ENCODE results near the gene ZMYND10.
"Not testable (repeated sequence)": the region's sequence is repeated elsewhere in the genome, so short reads cannot be mapped to it uniquely, and the experiment has no call there.

ZMYND10 gene

DNA sequence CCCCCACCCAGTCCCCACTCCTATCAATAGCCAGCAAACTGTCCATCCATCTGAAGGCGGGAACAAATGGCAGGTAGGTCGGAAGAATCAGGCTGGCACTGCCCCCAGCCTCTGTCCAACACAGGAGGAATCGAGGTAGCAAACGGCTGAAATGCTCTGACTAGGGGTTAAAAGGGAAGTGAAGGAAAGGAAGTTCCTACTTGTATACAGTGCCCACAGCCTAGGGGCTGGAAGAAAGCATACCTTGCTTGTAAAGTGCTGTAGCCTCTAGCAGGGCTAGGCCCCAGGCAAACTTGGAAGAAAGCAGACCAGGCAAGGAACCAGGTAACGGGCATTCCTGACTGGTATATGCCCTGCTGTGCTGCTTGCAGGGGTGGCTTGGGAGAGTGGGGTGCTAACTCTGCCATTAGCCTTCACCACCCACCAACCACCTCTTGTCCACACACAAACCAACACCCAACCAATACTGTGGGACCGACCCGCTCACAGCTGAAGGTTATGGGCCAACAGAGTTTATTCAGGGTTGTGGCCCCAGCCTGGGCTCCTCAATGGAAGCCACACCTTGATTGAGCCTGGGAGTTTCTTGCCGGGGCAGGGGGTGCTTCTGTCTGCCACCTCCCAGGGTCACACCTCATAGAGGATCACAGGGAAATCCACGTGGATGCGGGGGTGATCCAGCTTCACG is 19.9 kb downstream of the ZMYND10 start:
- DNase-seq (ENCODE audit: low spot score): no peak

DNA sequence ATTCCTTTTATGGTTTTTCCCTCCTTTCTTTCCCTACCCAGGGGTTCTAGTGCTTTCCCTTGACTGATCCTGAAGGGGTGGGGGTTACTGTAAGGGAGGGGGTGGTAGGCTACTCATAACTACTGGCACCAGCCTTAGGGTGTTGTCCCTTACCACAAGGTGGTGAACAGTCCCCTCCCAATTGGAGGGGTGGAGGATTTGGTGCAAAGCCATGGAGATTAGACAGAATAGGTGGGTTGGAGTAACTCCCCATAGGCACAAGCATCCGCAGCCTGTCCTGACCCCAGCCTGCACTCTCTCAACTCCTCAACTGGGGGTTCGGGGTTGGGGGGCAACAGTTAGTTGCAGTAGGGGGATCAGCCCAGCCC is 20.4 kb downstream of the ZMYND10 start:
- no peak for DNase-seq (ENCODE audit: low spot score)

DNA sequence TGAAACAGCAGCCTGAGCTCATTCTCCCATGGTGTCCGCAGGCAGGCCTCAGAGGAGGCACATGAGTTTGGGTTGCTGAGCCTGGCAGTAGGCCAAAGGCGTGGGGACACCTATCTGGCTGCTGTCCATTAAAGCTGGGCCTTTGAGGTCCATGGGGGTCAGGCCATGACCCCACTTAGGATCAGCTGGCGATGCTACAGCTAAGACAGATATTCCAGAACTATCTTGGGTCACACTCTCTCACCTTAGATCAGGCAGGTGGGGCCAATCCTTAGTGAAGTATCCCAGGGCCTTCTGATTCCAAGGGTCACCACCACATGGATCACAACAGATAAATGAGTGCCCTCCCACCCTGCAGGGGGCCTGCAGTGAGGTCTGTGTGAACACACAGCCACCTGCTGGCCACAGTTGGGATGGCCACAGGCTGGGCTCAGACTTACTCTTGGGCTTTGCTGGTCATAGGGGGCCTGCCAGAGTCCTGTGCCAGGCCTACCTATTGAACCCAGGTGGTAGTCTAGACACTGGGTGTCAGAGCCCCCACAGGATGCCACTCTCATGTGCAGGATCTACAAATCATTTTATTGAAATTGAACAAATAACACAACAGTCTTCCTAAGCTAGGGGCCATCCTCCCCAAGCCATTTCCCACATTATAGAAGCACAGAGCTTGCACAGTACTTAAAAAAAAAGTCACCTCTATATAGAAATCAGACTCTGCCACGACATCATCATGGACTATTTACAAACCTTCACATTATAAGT is 21.0 kb downstream of the ZMYND10 start:
- peak; percentile 88 for DNase-seq (ENCODE audit: low spot score)

DNA sequence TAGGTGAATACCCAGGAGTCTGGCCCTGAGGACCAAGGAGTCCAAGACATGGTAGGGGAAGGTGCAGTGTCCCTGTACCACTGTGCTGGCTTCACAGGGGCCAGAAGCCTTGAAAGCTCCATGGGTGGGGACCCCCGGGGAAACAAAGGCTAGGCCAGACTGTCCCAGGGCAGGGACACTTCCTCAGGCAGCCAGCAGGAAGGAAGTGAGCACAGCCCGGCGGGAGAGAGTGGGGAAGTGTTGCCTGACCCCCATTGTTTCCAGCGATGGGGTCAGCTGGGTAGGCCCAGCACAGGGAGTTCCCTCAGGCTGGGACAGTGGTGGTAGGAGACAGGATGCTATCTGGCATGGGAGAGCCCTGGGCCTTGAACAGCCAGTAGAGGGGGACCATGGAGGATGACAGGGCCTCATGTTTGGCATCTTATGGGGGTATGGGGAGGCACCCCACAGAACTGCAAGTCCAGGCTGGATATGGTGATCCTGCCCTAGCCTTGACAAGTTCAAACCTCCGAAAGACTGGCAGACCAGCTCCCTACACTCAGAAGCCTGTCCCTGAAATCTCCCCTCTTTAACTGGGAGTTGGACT is 21.8 kb downstream of the ZMYND10 start:
- peak; percentile 90 for DNase-seq (ENCODE audit: low spot score)

DNA sequence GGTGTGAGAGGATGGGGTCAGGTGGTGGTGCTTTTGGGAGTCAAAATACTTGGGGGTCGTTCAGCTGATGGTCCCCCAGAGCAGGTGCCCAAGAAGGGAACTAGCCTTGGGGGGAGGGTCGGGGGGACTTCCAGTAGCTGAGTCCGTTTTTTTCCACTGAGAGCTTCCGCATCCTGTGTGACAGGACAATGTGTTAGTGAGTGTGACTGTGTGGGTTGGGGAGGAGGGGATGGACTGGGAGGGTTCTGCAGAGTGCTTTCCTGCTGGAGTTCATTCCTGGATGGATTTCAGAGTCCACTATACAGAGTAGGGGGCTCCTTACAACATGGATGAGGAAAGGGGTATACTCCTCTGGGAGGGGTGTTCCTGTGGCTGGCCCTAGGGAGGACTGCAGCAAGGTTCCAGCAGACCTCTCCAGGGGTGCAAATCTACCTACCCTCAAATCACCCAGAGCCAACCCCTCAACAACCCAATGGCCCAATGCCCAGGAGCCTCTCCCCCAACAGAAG is 22.4 kb downstream of the ZMYND10 start:
- DNase-seq (ENCODE audit: low spot score): peak; percentile 96

DNA sequence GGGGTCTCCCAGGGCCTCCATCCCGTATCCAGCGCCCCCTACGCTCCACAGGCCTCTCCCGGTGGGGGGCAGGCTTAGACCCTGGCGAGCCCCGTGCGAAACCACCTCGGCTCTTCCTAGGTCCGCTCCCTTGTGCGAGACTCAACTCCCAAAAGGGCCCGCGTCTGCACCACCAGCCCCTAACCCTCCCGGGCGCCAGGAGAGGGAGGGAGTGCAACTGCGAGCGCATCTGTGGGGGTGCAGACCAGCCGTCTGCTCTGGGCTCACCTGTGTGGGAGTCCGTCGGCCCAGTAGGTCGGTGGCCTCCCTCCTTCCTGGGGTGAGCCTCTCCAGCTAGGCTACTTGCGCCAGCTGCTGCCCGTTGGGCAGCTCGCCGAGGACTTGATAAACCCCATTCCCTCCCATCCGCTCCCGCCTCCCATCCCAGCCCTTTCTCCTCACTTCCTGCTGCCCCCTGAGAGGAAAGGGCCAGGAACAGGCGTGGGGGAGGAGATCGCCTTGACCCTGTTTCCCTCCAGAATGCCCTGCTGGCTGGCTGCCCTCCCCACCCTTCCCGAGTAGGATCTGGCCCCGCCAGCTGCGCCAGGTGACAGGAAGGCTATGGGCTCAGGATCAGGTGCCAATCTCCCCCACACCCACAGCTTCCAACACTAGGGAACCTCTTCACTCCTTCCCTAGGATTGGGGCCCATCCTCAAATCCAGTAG is 23.0 kb downstream of the ZMYND10 start, which contains the start of gene HYAL2:
Gene HYAL2 (minus strand): TSS at position 360 of the 706 bp plus-strand sequence. CDS start 2,256 bp downstream, outside the sequence.
- peak; percentile 69 for DNase-seq (ENCODE audit: low spot score)

DNA sequence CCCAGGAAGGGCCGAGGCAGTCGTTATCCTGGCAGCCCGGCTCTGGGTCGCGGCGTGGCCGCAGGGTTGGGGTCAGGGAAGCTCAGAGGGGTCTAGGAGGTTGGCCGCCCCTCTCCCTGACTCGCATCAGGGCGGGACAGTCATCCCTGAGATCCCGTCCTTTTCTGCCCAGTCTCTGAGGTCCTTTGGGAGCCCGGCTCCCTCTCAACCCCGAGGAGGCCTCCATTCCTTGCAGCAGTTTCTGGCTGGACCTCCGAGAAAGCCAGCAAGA is 23.5 kb downstream of the ZMYND10 start:
- no peak for DNase-seq (ENCODE audit: low spot score)

DNA sequence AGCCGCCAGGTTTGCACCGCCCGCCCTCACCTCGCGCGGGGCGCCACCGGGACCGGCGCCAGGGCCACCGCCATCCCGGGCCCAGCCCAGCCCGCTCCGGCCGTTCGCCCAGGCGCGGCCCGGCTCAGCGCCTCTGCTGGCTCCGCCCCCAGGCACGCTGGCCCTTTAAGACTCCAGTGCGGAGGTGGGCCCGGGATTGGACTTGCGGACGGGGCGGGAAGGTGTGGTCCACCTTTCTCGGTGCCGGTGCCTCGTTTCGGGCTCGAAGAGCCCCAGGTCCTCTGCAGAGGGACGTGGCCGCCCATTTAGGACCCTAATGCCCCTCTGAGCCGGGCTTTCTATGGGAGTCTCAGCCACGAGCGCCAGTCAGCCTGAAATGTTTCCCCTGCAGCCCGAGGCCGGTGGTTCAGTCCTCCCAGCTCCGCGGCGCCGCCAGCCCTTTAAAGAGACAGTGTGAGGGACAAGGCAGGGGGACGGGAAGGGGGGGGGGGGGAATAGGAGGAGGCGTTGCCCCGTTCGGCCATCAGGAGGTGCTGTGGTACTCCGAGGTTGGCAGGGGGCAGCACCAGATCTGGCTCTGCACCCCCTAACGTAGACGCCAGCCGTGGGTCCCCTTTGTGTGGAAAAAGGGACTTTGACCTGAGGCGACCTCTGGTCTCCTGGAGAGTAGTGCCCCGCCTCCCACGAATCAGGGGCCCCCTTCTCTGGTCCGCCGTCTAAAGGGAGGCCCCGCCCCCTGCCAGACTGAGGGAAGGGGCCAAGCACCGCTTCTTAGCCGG is 24.0 kb downstream of the ZMYND10 start:
- peak; percentile 75 for DNase-seq (ENCODE audit: low spot score)

DNA sequence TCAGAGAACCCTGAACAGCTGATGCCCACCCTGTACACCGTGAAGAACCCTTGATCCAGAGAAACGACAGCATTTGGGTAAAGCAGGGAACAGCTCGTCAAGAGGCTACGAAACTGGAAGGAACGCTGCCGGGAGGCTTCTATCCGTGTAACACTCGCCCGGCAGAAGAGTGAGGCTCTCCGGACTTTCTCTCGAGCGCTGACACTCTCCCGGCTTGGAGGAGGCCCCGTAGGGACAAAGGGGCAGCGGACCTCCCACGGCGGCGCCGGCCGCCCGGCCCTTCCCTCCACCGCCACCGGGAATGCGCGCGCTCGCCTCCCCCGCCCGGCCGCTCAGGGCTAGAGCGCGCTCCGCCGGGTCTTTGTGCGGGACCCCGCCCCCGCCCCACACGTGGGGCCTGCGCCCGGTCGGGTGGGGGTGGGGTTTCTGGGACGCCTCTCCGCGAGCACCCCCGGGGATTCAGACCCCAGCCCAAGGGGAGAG is 24.6 kb downstream of the ZMYND10 start:
- DNase-seq (ENCODE audit: low spot score): no peak

DNA sequence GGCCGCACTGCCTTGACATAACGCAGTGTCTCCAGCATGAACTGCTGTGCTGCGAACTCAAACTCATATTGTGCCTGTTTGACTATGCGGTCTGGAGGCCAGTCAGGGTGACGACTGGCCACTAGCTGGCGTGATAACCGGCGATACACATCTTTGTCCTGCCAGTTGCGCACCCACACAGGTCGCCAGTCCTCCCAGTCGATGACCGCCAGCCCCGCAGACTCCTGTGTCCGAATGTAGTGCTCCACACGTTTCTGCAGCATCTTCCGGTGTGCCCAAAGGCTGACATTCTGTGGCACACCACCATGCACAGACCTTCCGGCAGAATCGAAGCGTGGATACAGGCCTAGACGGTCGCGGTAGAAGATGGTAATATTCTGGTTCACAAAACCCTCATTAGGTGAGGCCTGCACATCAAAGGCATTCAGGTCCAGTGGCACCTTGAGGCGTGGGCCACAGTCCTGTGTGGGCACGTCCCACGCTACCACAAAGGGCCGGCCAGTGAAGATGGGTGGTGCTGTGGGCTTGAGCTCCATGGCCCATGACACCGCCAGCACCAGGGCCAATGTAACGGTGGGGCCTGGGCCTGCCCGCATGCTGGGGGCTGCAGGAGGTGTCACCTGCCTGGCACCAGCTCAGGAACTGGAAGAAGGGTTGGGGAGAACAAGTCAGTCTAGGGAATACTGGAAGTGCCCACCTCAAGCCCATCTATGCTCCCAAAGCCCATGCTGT is 25.5 kb downstream of the ZMYND10 start:
- no peak for DNase-seq (ENCODE audit: low spot score)

DNA sequence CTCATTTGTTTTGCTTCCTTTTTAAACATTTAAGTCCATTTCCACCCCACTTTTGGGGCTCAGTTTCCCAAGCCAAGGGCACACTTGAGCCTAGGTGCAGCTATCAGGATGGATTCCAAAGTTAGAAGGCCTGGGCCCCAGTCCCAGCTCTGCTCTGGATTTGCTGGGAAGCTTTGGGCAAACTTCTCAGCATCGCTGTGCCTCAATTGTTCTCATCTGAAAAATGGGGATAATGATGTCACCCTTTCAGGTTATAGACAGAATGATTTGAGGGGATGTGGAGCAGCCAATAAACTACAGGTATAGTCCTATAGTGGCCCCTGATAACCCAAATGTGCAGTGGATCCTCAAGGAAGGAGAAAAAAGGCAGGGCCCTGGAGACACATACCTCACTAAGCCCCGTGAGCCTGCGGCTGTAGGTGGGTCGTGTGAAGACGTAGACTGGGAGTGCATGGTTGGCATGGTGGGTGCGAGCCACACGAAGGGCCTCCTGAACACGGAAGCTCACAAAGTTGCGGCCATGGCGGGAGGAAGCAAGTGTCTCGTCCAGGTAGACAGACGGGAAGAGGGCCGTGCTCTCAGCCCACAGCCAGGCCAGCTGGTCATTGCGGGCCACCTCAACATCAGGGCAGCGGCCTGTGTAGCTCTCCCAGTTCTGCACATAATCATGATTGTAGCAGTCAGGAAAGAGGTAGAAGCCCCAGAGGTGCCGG is 26.2 kb downstream of the ZMYND10 start:
- DNase-seq (ENCODE audit: low spot score): no peak

DNA sequence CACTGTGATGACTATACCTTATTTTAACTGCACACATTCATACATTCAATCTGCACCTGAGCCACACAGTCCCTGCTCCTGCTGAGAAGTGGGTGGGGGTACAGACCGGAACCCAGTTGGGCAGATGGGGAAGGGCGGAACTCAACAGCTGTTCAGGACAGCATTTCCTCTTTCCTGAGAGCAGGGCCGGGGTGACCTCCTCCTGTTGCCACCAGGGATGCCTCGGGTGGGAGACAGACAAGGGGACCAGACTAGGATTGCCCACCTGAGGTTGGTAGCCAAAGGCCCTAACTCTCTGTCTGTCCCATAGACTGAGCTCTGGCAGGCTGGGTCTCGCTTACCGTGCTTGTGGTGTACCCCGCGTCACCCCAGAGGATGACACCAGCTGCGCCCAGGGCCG is 26.9 kb downstream of the ZMYND10 start:
- no peak for DNase-seq (ENCODE audit: low spot score)

DNA sequence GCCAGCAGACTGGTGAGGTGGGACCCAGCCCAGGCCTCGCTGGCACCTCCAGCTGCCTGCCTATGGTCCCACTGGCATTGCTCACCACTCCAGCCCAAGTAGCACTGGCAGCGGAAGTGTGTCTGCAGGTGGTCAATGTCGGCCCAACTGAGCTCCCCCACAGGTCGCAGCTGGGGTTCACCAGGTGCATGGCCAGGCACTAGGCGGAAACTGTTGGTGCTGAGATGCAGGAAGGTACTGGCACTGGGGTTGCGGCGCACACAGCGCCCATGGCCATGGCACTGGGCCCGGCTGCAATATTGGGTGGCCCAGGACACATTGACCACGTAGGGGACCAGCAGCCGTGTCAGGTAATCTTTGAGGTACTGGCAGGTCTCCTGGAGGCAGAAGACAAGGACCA is 27.4 kb downstream of the ZMYND10 start:
- no peak for DNase-seq (ENCODE audit: low spot score)

DNA sequence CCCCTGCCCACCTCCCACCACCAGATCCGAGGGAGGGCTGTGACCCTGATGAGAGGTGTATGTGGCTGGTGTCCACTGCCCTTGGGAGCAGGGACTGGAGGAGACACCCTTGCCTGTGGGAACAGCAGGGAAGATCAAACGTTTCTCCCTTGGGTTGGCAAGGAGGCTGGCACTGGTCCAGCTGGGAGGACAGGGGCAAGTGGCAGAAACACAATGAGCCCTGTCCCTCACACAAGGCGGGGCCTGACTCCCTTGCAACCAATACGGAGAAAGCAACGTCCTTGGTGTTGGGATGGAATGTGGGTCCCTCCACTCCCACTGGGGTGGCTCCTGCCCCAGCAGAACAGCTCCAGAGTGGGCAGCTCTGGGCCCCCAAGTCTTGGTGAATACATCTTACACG is 28.2 kb downstream of the ZMYND10 start:
- DNase-seq (ENCODE audit: low spot score): no peak

DNA sequence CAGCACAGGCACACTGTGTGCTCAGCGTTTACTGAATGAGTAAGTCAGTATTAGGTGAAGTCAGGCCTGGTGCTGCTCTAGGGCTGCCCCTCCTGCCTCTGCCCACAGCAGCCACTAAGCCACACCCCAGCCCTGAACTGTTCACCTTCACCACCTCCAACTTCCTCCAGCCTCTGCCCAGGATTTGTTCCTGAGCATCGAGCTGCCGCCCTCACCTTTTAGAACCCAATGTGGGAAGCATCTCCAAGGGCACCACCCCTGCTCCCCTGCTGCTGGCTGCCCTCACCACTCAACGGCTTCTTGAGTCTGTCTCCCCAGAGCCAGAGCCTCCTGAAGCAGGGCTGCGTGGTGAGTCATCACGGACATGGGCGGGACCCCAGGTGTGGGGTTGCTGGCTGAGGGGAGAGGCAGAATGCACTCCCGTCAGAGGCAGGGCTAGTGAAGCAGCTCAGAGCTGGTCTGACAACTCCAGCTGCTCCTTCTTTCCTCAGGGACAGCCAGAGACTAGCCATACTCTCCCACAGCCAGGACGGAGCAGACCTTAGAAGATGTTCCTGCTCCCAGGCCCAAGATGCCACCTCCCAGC is 28.8 kb downstream of the ZMYND10 start:
- DNase-seq (ENCODE audit: low spot score): no peak

DNA sequence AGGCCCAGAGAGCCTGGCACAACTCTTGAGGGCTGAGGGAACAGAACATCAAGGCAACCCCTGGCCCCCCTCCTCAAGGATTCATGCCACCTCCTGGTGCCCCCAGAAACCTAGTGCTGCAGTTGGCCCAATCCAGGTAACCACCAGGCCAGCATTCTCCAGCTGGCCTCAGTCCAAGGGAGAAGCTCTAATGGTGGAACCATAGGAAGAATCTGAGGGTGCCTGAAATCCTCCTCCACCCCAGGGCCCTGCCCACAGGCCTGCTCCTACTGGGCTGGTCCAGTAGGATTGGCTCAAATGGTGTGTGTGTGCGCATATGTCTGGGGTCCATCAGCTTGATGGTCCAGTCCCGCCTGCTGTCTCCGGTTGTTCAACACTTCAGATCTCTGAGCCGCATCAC is 30.7 kb downstream of the ZMYND10 start:
- DNase-seq (ENCODE audit: low spot score): no peak

DNA sequence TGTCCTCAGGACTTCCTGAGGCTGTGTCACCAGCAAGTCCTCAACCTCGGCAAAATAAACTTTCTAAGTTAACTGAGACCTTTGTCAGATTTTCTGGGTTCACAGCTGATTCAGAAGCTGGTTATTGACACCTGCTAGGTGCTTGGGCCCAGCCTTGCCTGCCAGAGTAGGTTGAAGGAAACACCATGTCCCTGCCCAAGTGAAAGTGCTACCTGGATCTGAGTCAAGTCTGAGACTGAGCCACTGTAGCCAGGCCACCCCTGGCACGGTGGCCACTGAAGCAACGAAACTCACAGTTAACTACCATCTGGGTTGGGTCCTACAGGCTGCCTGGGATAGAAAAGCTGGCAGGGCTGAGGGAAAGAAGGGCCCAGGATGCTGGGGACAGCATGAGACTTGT is 31.2 kb downstream of the ZMYND10 start:
- DNase-seq (ENCODE audit: low spot score): no peak

DNA sequence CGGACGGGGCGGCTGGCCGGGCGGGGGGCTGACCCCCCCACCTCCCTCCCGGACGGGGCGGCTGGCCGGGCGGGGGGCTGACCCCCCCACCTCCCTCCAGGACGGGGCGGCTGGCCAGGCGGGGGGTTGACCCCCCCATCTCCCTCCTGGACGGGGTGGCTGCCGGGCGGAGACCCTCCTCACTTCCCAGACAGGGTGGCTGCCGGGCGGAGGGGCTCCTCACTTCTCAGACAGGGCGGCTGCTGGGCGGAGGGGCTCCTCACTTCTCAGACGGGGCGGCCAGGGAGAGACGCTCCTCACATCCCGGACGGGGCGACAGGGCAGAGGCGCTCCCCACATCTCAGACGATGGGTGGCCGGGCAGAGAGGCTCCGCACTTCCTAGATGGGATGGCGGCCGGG is 33.5 kb downstream of the ZMYND10 start:
- not testable (repeated sequence) for DNase-seq (ENCODE audit: low spot score)

DNA sequence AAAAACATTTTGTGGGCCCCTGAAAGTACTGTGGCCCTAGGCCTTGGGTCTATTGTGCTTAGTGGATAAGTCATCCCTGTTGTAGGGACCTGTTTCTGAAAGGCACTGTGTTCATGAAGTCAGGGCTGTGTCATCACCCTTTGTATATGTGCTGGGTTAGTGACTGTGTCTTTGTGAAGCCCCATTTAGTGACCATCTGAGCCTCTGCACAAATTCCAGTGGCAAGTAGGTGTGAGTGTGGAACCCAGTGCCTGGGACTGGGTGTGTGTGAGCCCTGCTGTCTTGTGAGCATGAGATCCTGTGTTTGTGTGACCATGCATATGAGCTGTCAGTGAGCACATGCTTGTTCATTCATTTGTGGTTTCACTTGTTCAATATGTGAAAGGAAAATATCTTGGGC is 40.9 kb downstream of the ZMYND10 start:
- DNase-seq (ENCODE audit: low spot score): no peak
